Effector memory CD4-positive, alpha-beta T cell (primary cell): ENCODE results near the gene GTF2H4.
"Not testable (repeated sequence)": the region's sequence is repeated elsewhere in the genome, so short reads cannot be mapped to it uniquely, and the experiment has no call there.

Source experiments
- DNase-seq, 3 donors: peaks; one replicate each; pipeline ENCODE4 v3.0.0-alpha.2; 2020
- H3K27ac ChIP-seq: 2 replicates; pipeline ENCODE4 v1.7.0; 2013; ENCODE audit warnings: mild to moderate bottlenecking, low read length, moderate library complexity; ENCODE audit not compliant: insufficient read depth, poor library complexity, severe bottlenecking
- H3K27me3 ChIP-seq: replicated peaks from 2 replicates; pipeline ENCODE4 v1.7.0; 2013; ENCODE audit warnings: mild to moderate bottlenecking, low read length; ENCODE audit not compliant: insufficient read depth, control insufficient read depth, poor library complexity, severe bottlenecking
- H3K36me3 ChIP-seq: 2 replicates; pipeline ENCODE4 v1.7.0; 2013; ENCODE audit warnings: mild to moderate bottlenecking, low read length, moderate library complexity; ENCODE audit not compliant: control insufficient read depth, insufficient read depth
- H3K4me1 ChIP-seq: 2 replicates; pipeline ENCODE4 v1.7.0; 2013; ENCODE audit warnings: low read length, mild to moderate bottlenecking; ENCODE audit not compliant: control insufficient read depth, insufficient read depth, poor library complexity, severe bottlenecking
- H3K4me3 ChIP-seq: 2 replicates; pipeline ENCODE4 v1.7.0; 2013; ENCODE audit warnings: low read length, low read depth, mild to moderate bottlenecking; ENCODE audit not compliant: insufficient read depth, poor library complexity, severe bottlenecking
- H3K9me3 ChIP-seq: 2 replicates; pipeline ENCODE4 v1.7.0; 2013; ENCODE audit warnings: mild to moderate bottlenecking, low read length, moderate library complexity; ENCODE audit not compliant: control insufficient read depth

Gene GTF2H4

GRCh38 chr6:30896541-30896940 lies 11.5 kb upstream of the GTF2H4 start:
- no peaks in the 10 kb centered on the region for H3K4me1 ChIP-seq
- no peak for DNase-seq
- no peaks in the 10 kb centered on the region for H3K9me3 ChIP-seq
- no peaks in the 10 kb centered on the region for H3K36me3 ChIP-seq
- H3K27ac ChIP-seq = no peak overlapping the region
- H3K4me3 ChIP-seq = no peak overlapping the region
- no peaks in the 10 kb centered on the region for H3K27me3 ChIP-seq

- no peaks in the 10 kb centered on the region for H3K9me3 ChIP-seq
- H3K27me3 ChIP-seq = no peaks in the 10 kb centered on the region
- no peaks in the 10 kb centered on the region for H3K4me1 ChIP-seq
- H3K36me3 ChIP-seq = no peaks in the 10 kb centered on the region
- no peak overlapping the region for H3K4me3 ChIP-seq
- H3K27ac ChIP-seq = no peak overlapping the region
- DNase-seq = no peak
Measured at GRCh38 chr6:30897882-30898281, 10.1 kb upstream of the GTF2H4 start.

DNA sequence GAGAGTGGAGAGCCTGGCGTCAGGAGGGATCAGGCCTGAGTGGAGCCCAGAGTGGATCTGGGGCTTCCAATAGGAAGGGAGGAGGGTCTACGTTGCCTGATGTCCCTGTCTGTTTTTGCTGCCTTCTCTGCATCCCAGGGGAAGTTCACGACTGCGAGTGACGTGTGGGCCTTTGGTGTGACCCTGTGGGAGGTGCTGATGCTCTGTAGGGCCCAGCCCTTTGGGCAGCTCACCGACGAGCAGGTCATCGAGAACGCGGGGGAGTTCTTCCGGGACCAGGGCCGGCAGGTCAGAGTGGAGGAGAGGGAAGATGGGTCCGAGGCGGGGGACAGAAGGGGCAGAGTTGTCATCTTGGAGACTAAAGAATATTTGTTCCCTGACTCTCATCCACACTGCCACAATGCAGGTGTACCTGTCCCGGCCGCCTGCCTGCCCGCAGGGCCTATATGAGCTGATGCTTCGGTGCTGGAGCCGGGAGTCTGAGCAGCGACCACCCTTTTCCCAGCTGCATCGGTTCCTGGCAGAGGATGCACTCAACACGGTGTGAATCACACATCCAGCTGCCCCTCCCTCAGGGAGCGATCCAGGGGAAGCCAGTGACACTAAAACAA lies 9.2 kb upstream of the GTF2H4 start:
- Histone ChIP-seq H3K36me3 (no peaks in the 10 kb centered on the region), H3K4me1 (no peaks in the 10 kb centered on the region), H3K9me3 (no peaks in the 10 kb centered on the region), H3K27ac (no peak overlapping the region), H3K4me3 (no peak overlapping the region), H3K27me3 (no peaks in the 10 kb centered on the region)
- DNase-seq = no peak

GRCh38 chr6:30900863-30901417 lies 7.1 kb upstream of the GTF2H4 start:
- Histone ChIP-seq H3K36me3 (no peaks in the 10 kb centered on the region), H3K27me3 (no peaks in the 10 kb centered on the region), H3K4me3 (no peak overlapping the region), H3K27ac (no peak overlapping the region), H3K4me1 (no peaks in the 10 kb centered on the region), H3K9me3 (no peaks in the 10 kb centered on the region)
- no peak for DNase-seq

DNA sequence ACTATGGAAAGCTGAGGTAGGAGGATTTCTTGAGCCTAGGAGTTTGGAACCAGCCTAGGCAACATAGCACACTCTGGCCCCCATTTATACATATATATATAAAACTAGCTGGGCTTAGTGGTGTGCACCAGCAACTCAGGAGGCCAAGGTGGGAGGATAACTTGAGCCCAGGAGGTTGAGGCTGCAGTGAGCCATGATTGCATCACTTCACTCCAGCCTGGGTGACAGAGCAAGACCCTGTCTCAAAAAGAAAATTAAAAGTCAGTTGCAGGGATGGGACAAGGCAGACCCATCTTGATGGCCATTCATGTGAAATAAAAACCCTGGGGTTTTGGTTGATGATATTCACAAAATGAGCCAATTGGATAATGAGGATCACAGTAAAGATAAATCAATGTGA lies 6.6 kb upstream of the GTF2H4 start:
- H3K4me3 ChIP-seq = no peak overlapping the region
- no peaks in the 10 kb centered on the region for H3K36me3 ChIP-seq
- no peak for DNase-seq
- no peaks in the 10 kb centered on the region for H3K4me1 ChIP-seq
- H3K27me3 ChIP-seq = no peaks in the 10 kb centered on the region
- H3K27ac ChIP-seq = no peak overlapping the region
- H3K9me3 ChIP-seq = no peaks in the 10 kb centered on the region

DNA sequence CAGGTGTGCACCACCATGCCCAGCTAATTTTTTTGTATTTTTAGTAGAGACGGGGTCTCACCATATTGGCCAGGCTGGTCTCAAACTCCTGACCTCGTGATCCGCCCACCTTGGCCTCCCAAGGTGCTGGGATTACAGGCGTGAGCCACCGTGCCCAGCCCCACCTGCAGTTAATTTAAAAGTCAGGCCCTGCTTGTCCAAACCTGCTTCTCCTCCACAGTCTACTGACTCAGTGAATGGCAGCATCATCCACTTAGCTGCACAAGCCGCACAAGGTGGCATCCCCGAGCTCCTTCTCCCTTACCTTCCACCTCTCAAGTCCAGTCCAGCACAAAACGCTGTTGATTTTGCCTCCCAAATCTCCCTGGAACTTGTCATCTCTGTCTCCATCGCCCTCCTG lies 5.8 kb upstream of the GTF2H4 start:
- H3K4me1 ChIP-seq, H3K27me3 ChIP-seq, H3K9me3 ChIP-seq, DNase-seq, H3K4me3 ChIP-seq, H3K27ac ChIP-seq, H3K36me3 ChIP-seq: not testable (repeated sequence)

DNA sequence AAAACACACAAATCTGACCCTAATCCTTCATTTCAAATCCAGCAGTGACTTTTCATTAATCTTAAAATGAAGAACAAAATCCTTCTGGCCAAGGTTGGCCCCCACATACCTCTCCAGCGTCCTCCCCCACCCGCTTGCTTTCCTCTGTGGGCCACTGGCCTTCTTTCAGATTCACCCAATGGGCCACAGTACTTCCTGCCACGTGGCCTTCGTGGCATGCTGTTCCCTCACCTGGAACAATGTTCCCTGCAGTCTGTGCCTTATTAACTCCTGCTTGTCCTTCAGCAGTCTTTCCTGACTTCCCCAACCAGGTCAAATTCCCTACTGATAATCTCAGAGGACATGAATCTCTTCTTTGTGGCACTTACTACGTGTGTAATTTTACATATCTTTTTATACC lies 5.3 kb upstream of the GTF2H4 start:
- no peaks in the 10 kb centered on the region for H3K27me3 ChIP-seq
- no peaks in the 10 kb centered on the region for H3K4me1 ChIP-seq
- H3K27ac ChIP-seq = no peak overlapping the region
- H3K36me3 ChIP-seq = no peaks in the 10 kb centered on the region
- H3K9me3 ChIP-seq = no peaks in the 10 kb centered on the region
- no peak overlapping the region for H3K4me3 ChIP-seq
- no peak for DNase-seq

- no peaks in the 10 kb centered on the region for H3K27me3 ChIP-seq
- no peak overlapping the region for H3K27ac ChIP-seq
- no peak for DNase-seq
- no peaks in the 10 kb centered on the region for H3K36me3 ChIP-seq
- H3K9me3 ChIP-seq = no peaks in the 10 kb centered on the region
- no peak overlapping the region for H3K4me3 ChIP-seq
- H3K4me1 ChIP-seq = no peaks in the 10 kb centered on the region
Measured at GRCh38 chr6:30903236-30903635, 4.8 kb upstream of the GTF2H4 start.

DNA sequence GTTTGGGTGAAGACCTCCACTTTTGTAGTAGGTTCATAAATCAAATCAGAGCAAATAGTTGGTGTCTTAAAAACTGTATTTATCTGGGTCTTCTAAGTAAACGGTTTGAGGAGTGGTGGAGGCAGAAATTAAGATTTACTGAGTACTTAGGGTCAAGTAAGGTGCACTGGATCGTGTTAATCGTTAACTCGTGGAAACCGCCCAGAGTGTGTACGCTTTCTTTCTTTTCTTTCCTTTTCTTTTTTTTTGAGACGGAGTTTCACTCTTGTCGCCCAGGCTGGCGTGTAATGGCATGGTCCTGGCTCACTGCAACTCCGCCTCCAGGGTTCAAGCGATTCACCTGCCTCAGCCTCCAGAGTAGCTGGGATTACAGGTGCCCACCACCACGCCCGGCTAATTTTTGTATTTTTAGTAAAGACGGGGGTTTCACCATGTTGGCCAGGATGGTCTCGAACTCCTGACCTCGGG lies 683 bp upstream of the GTF2H4 start:
- H3K27me3 ChIP-seq, H3K9me3 ChIP-seq, H3K27ac ChIP-seq, H3K4me1 ChIP-seq, DNase-seq, H3K36me3 ChIP-seq: not testable (repeated sequence)
- H3K4me3 ChIP-seq = peak overlapping the region; percentile 84

DNA sequence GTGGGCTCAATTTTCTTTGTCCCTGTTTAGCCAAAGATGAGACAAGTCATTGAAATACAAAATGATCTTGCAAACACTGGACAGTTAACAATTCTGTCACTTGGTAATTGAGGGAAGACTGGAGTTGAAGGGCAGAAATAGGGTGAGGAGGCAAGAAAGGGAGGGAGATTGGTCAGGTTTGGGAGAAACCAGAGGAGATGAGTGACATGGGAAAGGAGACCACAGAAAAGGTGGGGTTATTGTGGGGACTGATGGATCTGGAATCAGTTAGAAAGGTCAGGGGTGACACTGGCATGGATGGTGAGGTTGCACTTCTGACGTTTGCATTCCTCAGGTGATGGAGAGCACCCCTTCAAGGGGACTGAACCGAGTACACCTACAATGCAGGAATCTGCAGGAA lies 693 bp downstream of the GTF2H4 start:
- Histone ChIP-seq H3K4me3 (peak overlapping the region; percentile 84), H3K27ac (no peak overlapping the region), H3K27me3 (no peaks in the 10 kb centered on the region), H3K9me3 (no peaks in the 10 kb centered on the region), H3K36me3 (peaks cover 5% of the 10 kb centered on the region), H3K4me1 (peaks cover 11% of the 10 kb centered on the region)
- no peak for DNase-seq
